Measurements from ENCODE around the gene XRCC6.

The XRCC6 gene

DNA sequence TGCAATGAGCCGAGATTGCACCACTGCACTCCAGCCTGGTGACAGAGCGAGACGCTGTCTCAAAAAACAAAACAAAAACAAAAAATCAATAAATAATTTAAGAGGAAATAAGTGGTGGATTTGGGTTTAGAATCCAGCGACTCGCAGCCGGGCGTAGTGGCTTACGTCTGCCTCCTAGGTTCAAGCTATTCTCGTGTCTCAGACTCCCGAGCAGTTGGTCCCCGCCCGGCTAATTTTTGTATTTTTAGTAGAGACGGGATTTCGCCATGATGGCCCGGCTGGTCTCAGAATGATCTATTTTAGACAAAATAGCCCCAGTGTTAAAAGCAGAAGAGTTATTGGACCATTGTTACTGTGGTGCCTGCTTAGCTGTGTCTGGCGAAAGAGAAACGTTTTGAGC is 37.8 kb downstream of the XRCC6 start:
- no peak for TF ChIP-seq TAF1 (IDR thresholded peaks at IDR 0.05; ENCODE audit: borderline replicate concordance, insufficient read depth, low read length)
- no peak for TF ChIP-seq SIN3A (IDR thresholded peaks at IDR 0.05; ENCODE audit: borderline replicate concordance, insufficient read depth, low read length)
- no peak for TF ChIP-seq FOXP2 (optimal IDR thresholded peaks at IDR 0.05; ENCODE audit: borderline replicate concordance, extremely low read depth, extremely low read length, insufficient read depth)
- no peak for TF ChIP-seq POLR2AphosphoS5 (IDR thresholded peaks at IDR 0.05; ENCODE audit: low read depth, low read length)
- TF ChIP-seq, protein P1, sequence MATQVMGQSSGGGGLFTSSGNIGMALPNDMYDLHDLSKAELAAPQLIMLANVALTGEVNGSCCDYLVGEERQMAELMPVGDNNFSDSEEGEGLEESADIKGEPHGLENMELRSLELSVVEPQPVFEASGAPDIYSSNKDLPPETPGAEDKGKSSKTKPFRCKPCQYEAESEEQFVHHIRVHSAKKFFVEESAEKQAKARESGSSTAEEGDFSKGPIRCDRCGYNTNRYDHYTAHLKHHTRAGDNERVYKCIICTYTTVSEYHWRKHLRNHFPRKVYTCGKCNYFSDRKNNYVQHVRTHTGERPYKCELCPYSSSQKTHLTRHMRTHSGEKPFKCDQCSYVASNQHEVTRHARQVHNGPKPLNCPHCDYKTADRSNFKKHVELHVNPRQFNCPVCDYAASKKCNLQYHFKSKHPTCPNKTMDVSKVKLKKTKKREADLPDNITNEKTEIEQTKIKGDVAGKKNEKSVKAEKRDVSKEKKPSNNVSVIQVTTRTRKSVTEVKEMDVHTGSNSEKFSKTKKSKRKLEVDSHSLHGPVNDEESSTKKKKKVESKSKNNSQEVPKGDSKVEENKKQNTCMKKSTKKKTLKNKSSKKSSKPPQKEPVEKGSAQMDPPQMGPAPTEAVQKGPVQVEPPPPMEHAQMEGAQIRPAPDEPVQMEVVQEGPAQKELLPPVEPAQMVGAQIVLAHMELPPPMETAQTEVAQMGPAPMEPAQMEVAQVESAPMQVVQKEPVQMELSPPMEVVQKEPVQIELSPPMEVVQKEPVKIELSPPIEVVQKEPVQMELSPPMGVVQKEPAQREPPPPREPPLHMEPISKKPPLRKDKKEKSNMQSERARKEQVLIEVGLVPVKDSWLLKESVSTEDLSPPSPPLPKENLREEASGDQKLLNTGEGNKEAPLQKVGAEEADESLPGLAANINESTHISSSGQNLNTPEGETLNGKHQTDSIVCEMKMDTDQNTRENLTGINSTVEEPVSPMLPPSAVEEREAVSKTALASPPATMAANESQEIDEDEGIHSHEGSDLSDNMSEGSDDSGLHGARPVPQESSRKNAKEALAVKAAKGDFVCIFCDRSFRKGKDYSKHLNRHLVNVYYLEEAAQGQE (IDR thresholded peaks at IDR 0.05; ENCODE audit: insufficient read depth in 1 of 2, low read depth in 2 of 2, low read length in 2 of 2), result no peak

DNA sequence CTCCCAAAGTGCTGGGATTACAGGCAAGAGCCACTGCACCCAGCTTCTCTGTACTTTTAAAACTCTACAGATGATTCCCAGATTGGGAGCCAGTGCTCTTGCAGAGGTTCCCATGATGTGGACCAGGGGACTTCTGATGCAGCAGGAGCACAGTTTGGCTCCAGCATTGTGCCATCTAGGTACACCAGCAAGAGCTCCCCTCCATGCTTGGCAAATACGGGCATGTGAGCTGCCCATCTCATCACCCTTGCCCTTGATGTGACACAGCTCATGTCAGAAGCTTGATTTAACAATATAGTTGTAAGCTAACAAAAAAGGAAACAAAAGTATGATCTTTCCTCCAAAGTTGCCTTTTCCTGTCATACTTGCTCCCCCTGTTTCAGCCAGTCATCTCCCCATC is 38.8 kb downstream of the XRCC6 start:
- TF ChIP-seq, protein P1 (IDR thresholded peaks at IDR 0.05; ENCODE audit: insufficient read depth in 1 of 2, low read depth in 2 of 2, low read length in 2 of 2), result no peak
- TF ChIP-seq SIN3A (IDR thresholded peaks at IDR 0.05; ENCODE audit: borderline replicate concordance, insufficient read depth, low read length) (no peak), POLR2AphosphoS5 (IDR thresholded peaks at IDR 0.05; ENCODE audit: low read depth, low read length) (no peak), TAF1 (IDR thresholded peaks at IDR 0.05; ENCODE audit: borderline replicate concordance, insufficient read depth, low read length) (no peak)

DNA sequence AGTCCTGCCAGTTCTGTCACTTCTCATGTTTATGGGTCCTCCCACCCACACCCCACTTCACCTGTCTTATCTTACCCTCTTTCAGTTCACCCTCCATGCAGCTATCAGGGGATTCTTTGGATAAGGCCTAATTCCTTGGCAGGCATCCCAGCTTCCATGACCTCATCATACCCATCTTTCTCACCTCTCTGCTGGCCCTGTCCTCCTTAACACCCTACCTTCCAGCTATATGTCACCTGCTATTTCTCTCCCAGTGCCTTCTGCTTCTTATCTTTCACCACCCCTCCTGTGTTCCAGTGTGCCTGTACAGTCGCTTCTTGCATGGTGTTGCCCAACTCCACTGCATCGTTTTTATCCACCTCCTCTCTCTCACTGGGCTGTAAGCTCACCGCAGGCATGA is 39.3 kb downstream of the XRCC6 start:
- TF ChIP-seq POLR2AphosphoS5 (IDR thresholded peaks at IDR 0.05; ENCODE audit: low read depth, low read length), result no peak
- TF ChIP-seq, protein P1 (IDR thresholded peaks at IDR 0.05; ENCODE audit: insufficient read depth in 1 of 2, low read depth in 2 of 2, low read length in 2 of 2), result no peak
- TF ChIP-seq TAF1 (IDR thresholded peaks at IDR 0.05; ENCODE audit: borderline replicate concordance, insufficient read depth, low read length), result no peak
- TF ChIP-seq SIN3A (IDR thresholded peaks at IDR 0.05; ENCODE audit: borderline replicate concordance, insufficient read depth, low read length), result no peak
- no peak for TF ChIP-seq FOXP2 (optimal IDR thresholded peaks at IDR 0.05; ENCODE audit: borderline replicate concordance, extremely low read depth, extremely low read length, insufficient read depth)

DNA sequence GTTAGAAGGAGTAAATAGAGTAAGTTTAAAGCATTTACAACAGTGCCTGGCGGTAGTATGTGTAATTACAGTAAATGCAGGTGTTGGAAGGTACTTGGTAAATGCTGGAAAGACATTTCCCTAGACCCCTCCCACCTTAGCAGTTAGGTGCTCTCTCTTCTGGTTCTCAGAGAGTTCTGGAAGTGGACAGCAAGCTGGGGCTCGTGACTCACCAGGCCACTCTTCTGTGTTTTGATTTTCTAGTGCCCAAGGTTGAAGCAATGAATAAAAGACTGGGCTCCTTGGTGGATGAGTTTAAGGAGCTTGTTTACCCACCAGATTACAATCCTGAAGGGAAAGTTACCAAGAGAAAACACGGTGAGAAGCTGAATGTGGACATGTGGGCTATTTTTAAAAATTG is 40.0 kb downstream of the XRCC6 start:
- TF ChIP-seq FOXP2 (optimal IDR thresholded peaks at IDR 0.05; ENCODE audit: borderline replicate concordance, extremely low read depth, extremely low read length, insufficient read depth) (no peak), TAF1 (IDR thresholded peaks at IDR 0.05; ENCODE audit: borderline replicate concordance, insufficient read depth, low read length) (no peak), SIN3A (IDR thresholded peaks at IDR 0.05; ENCODE audit: borderline replicate concordance, insufficient read depth, low read length) (no peak), POLR2AphosphoS5 (IDR thresholded peaks at IDR 0.05; ENCODE audit: low read depth, low read length) (no peak)
- TF ChIP-seq, protein P1 (IDR thresholded peaks at IDR 0.05; ENCODE audit: insufficient read depth in 1 of 2, low read depth in 2 of 2, low read length in 2 of 2), result no peak

DNA sequence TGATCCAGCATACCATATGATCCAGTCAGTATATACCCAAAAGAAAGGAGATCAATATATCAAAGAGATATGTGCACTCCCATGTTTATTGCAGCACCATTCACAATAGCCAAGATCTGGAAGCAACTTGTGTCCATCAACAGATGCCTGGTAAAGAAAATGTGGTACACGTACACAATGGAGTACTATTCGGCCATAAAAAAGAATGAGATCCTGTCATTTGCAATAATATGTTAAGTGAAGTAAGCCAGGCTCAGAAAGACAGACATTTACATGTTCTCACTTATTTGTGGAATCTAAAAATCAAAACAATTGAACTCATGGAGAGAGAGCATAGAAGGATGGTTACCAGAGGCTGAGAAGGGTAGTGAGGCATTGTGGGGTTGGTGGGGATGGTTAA is 40.6 kb downstream of the XRCC6 start:
- no peak for TF ChIP-seq POLR2AphosphoS5 (IDR thresholded peaks at IDR 0.05; ENCODE audit: low read depth, low read length)
- TF ChIP-seq, protein P1 (IDR thresholded peaks at IDR 0.05; ENCODE audit: insufficient read depth in 1 of 2, low read depth in 2 of 2, low read length in 2 of 2), result no peak
- no peak for TF ChIP-seq SIN3A (IDR thresholded peaks at IDR 0.05; ENCODE audit: borderline replicate concordance, insufficient read depth, low read length)
- TF ChIP-seq TAF1 (IDR thresholded peaks at IDR 0.05; ENCODE audit: borderline replicate concordance, insufficient read depth, low read length), result no peak
- TF ChIP-seq FOXP2 (optimal IDR thresholded peaks at IDR 0.05; ENCODE audit: borderline replicate concordance, extremely low read depth, extremely low read length, insufficient read depth), result no peak

Data from PFSK-1 (cell line).